NCI-H446 (cell line): ENCODE measurements around the gene SAPCD2.

Source experiments
- DNase-seq, 2 experiments: peaks; one replicate each; lab custom pipeline; 2025; lab: John Stamatoyannopoulos, UW

Gene SAPCD2

DNA sequence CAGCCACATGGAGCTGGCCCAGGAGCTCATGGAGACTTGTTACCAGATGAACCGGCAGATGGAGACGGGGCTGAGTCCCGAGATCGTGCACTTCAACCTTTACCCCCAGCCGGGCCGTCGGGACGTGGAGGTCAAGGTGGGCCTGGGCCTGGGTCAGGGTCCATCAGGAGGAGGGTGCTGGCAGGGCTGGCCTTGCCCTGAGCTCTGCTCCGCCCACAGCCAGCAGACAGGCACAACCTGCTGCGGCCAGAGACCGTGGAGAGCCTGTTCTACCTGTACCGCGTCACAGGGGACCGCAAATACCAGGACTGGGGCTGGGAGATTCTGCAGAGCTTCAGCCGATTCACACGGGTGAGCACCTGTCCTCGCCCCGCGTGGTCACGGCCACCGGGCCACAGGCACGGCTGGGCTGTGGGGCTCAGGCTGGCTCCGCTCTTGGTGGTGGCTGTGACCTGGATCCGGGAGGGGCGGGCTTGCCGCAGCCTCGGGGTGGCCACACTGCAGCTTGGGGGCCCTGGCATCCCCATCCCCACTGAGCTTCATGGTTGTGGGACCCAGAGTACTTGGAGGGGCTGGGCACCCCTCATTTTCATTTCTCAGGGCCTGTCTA, 37.1 kb upstream of the SAPCD2 start:
- no peak for DNase-seq

DNA sequence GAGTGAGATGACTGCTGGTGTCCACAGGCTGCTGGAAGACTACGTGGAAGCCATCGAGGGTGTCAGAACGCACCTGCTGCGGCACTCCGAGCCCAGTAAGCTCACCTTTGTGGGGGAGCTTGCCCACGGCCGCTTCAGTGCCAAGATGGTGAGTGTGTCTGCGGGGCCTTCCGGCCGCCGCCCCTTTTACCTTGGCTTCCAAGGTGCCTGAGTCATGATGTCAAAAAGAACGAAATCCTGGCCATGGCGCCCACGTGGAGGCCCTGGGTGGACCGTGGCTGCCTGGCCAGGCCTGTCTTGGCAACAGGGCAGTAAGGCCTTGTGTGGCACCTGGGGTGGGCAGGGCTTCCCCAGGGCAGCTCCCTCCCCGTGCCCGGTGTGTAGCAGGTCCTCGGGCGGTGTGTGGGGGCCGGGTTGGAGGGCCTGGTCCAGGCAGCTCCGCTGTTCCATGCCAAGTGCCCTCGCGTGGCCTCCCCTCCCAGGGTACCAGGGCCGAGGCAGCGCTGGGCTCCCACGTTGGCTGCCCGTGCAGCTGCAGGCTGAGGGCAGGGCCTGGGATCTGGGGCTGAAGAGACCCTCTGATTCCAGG, 36.4 kb upstream of the SAPCD2 start:
- no peak for DNase-seq

DNA sequence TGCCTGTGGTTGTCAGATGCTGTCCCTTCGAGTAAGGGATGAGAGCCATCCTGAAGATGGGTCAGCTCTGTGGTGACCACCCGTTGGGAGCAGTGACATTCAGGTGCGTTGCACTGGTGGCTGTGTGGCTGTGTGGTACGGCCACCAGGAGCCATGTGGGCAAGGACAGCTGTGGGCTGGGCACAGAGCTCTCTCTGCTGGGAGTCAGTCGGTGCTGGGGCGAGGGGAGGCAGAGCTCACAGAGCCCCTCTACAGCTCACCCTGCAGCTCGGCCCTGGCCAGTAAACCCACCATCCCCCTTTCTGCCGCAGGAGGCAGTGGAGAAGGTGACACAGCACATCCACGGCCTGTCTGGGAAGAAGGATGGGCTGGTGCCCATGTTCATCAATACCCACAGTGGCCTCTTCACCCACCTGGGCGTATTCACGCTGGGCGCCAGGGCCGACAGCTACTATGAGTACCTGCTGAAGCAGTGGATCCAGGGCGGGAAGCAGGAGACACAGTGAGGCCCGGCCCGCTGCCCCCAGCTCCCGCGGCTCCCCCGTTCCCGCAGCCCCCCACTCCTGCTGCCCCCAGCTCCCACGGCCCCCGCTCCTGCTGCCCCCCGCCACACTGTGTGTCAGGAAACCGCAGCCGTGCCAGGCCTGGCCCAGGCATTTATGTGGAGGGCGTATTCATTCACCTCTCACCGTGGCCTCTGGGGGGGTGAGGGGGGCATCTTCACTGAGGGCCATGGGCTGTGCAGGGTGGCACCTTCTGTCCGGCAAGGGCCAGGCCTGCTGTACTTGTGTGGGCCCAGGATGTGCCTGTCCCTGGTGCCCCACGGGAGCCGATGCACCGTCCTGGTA, 35.7 kb upstream of the SAPCD2 start:
- no peak for DNase-seq

DNA sequence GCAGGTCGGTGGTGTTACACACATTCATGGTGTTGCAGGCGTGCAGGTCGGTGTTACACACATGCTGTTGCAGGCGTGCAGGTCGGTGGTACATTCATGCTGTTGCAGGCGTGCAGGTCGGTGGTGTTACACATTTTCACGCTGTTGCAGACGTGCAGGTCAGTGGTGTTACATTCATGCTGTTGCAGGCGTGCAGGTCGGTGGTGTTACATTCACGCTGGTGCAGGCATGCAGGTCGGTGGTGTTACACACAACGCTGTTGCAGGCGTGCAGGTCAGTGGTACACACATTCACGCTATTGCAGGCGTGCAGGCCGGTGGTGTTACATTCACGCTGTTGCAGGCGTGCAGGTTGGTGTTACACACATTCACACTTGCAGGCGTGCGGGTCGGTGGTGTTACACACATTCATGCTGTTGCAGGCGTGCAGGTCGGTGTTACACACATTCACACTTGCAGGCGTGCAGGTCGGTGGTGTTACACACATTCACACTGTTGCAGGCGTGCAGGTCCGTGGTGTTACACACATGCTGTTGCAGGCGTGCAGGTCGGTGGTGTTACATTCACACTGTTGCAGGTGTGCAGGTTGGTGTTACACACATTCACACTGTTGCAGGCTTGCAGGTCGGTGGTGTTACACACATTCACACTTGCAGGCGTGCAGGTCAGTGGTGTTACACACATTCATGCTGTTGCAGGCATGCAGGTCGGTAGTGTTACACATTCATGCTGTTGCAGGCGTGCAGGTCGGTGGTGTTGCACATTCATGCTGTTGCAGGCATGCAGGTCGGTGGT, 33.0 kb upstream of the SAPCD2 start:
- DNase-seq = no peak

DNA sequence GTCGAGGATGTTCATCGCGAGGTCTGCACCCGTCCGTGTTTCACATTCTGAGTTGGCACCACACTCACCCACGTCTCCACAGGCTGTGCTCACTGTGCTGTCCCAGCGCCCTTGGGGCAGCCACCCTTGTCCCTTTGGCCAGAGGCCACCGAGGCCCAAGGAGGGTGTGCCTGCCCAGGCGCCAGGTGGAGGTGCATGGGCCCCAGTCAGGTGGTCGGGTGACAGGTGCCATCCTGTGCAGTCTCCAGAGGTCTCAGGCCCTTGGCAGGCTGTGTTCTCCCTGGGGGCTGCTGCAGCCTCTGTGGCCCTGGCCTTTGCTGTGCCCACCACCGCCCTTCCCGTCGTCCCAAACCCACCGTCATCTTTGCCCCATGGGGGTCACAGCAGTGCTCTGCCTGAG, 28.9 kb upstream of the SAPCD2 start:
- no peak for DNase-seq

DNA sequence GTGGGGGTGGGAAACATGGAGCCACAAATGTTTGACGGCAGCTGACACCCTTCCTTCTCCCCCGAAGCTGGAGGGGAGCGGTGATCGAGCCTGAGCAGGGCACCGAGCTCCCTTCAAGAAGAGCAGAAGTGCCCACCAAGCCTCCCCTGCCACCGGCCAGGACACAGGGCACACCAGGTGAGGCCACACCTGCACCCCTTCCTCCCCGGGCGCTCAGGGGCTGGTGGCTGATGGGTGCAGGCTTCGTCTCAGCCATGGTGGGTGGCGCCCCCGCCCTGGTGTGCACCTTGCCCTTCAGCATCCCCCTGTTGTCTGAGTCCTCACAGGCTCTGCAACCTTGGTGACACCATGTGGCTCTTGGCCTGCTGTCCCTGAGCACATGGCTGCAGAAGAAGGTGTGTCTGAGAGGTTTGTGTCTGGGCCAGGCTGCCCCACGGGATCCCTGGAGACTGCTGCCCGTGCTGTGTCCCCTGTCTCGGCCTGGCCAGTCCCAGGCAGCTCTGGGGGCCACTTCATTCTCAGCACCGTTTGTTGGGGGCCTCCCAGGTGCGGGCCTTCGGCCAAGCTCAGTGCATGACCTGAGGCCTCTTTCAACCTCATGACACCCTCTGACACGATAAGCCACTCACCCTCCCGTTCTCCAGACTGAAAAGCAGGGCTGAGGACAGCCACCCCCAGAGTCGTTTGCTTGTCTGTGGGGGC, 27.6 kb upstream of the SAPCD2 start:
- DNase-seq = no peak

DNA sequence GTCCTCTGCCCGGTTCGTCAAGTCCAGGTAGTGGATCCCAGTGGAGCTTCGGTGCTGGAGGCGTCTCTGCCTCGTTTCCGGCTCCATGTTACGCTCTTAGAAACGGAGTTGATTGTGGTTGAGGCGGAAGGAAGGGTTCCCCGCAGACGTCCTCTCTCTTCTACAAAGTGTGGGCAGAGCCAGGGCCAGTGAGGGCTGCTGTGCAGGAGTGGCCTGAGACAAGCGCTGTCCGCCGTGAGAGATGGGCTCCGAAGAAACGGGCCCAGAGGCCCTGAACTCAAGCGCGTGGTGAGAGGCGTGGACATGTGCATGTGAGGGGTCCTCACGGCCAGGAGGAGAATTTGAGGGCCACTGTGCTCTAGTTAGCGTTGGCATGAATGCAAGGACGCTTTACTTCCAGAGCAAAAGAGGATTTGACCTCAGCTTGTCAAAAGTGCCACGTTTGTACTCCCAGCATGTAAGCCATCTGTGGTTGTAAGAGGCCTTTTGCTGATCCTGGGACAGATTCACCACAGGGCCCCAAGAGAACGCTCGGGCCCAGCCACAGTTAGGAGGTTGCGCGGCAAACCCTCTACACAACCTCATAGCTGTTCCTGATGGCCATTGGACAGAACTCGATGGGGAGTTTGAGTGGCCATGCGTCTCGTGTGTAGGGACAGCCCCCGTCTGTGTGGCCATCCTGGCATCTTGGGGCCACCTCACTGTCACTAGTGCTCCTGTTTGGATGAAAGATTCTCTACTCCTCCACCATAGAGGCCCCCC, 26.6 kb upstream of the SAPCD2 start:
- DNase-seq = no peak

DNA sequence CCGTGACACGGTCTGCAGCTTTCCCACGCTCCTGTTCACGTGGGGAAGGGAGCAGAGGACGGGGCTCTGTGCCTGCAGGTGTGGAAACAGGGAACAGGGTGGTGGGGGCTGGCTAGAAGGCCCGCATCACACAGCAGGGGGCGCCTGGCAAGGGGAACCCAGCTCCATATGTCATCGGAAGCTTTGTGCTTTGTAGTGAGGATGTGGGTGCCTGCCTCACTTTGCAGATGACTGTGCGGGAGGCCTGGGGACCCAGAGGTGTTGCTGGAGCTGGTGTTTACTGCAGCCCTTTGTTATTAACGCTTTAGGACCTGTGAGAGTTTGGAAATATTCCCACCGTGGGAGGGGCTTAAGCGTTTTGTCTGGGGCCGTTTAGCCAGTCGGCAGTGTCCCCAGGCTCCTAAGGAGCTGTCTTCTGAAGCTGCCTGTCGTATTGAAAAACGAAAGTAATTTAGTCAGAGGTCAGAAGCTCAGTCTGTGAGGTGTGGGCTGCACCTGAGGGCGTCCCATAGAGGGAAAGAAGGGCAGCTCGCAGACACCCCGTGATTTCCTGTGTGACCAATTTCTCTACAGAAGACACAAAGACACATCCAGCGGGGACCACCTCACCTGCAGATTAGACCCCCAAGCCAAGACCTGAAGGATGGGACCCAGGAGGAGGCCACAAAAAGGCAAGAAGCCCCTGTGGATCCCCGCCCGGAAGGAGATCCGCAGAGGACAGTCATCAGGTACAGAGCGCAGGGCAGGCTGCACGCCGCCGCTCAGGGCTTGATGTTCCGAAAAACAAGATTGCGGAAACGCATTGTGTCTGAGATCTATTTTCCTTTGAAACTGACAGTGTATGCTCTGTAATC, 25.5 kb upstream of the SAPCD2 start:
- DNase-seq = no peak

DNA sequence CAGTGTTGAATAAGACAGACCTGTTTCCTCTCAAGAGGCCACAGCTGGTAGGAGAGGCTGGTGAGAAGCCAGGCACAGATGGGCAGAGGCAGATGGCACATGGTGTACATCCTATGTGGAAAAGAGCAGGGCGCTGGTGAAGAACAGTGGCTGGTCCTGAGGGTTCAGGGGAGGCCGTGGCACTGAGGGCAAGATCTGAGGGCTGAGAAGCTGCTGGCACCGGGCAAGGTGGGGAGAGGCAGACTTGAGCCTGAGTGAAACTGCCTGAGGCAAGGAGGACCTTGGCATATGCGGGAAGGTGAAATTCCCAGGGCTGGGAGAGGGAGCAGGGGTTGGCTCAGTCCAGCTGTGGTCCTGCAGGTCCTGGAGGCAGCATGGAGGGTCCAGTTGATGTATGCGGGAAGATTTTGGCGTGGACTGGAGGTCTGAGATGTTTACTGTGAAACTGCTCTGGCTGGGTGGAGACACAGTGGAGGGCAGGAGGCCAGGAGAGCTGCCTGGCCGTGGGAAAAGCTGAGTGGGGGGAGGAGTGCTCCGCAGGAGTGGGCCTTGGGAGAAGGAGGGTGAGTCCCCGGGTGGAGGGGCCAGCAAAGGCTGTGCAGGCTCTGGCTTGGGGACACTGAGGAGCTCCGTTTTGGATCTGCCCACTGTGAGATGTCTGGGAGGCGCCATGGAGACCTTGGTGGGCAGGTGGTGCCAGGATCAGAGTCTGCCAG, 19.0 kb upstream of the SAPCD2 start:
- DNase-seq = no peak

DNA sequence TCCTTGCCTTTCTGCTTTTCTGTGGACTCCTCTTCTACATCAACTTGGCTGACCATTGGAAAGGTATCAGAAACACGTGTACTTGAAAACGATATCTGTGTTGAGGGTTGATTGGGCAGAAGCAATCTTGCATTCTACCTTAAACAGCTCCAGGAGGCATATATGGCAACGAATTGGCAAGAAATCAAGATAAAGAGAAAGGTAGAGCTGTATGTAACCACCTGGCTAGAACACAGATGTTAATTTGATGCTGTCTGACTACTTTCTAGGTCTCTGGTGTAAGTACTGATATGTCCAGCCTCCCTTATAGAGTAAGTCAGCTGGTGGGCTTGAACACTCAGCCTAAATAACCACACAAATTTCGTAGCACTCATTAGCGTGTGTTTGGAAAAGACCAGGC, 17.8 kb upstream of the SAPCD2 start:
- no peak for DNase-seq

DNA sequence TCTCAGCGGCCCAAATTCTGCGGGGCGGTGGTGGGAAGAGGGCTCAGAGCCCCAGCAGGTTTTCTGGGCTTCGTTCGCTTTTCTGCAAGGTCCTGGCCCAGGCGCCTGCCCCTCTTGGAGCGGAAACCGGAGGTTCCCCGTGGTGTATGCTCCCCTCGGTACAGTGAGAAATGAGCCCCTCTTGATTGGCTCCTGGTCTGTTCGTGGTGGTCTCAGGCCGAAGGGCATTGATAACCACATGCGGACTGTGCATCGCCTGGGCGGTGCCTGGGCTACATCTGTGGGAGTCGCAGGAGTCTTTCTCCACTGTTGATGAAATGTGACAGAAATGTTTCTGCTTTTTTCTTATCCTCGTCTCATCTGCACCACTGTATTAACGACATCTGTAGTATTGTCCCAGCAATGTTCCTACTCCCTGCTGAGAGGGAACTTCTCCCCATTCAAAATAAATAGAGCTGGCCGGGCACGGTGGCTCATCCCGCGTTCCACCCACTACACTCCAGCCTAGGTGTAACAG, 17.1 kb upstream of the SAPCD2 start:
- DNase-seq = no peak

DNA sequence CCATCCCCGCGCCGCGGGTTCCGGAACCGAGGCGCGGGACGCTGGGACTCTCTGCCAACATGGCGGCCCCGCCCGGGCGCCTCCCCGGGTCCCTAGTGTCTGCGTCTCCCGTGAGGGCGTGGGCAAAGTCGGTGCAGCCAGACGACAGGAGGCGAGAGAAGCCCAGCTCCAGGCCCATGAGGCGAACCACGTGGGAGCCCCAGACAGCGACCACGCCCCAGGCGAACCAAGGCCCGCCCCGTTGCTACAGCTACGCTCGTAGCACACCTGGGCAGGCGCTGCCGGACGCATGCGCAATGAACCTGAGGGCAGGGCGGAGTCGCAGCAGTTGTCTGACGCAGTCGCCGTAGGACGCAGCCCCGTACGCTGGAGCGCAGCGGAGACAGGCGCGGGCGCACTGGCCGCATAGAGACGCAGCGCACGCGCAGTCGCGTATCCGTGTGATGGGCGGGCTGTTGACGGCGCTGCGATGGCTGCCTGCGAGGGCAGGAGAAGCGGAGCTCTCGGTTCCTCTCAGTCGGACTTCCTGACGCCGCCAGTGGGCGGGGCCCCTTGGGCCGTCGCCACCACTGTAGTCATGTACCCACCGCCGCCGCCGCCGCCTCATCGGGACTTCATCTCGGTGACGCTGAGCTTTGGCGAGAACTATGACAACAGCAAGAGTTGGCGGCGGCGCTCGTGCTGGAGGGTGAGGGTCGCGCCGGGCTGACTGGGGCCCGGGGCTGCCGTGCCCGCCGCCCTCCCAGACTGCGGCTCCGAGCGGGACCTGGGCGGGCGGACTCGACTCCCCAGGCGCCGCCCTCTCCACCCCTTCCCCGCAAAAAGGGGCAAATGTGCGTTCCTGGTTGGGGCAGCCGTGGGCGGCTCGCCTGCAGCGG, 16.4 kb upstream of the SAPCD2 start, which contains the start of gene MAN1B1:
Gene MAN1B1 (plus strand): TSS at position 455 of the 878 bp plus-strand sequence. CDS start 15 bp downstream, at position 470.
- peak; percentile 91 to 97 for DNase-seq

DNA sequence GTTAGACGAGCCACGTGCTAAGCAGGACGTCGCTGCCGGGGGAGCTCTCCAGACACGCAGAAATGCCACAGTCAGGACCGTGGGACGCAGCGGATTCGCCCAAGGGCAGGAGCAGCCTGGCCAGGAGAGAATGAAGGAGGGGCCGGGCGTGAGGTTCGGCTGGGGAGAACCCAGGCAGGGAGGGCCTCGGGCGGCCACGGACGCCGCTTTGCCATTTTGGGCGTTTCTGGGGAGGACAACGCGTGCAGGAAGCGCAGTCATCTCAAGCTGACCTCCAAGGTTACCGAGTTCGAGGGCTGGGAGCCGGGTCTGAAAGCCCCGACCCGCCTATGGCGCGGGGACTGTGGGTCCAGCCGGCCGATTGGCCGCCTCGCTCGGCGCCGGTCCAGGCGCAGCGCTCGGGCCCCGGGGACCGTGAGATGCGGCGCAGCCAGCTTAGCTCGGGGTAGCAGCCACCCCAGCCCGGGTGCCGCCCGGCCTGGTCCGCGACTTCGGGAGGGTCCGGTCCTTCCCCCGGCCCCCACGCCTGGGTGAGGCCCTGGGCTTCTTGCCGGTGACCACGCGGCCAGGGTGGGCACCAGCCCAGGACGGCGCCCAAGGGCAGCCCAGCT, 15.7 kb upstream of the SAPCD2 start:
- no peak for DNase-seq

DNA sequence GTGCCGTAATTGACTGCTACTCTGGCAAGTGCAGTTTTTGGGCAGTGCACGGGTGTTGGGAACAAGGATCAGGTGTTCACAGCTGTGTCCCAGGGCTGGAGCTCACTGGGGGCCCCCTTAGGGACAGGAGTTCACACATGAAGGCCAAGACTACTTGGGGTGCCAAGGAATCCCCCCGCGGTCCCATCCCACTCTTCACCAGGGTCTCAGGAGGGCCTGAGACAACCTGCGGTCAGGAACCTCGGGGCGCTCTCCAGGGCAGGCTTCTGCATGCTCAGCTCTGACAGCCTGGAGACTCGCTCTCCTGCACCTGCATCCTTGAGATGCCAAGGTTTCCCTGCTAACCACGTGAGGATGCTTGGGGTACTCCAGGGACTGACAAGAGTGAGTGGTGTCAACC, 14.2 kb upstream of the SAPCD2 start:
- DNase-seq = no peak

DNA sequence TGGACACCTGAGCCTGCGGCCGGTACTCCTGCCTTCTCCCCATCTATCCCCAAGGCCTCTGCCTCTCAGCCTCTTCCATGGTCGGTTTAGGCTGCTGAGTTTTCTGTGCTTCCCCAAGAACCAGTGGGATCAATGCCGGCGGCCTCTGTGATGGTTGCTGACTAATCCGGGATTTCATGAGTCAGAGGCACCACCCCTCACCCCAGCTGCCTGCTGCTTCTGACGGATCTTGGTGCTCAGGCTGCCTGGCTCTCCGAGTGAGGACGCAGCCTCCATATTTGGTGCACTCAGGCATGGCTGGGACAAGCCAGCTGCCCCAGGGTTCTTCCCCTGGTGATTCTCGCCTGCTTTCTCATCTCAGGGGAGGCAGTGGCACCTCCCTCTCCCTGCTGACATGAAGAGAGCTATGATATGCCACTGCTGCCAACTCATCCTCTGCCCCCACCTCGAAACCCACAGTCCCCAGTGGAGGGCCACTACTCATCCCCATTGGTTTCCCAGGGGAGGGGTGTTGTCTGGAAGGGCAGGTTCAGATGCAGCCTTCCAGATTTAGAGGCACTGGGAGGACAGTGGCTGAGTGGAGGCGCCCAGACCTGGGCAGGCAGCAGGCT, 13.1 kb upstream of the SAPCD2 start:
- DNase-seq = peak in 1 of 2 experiments; percentile 37

DNA sequence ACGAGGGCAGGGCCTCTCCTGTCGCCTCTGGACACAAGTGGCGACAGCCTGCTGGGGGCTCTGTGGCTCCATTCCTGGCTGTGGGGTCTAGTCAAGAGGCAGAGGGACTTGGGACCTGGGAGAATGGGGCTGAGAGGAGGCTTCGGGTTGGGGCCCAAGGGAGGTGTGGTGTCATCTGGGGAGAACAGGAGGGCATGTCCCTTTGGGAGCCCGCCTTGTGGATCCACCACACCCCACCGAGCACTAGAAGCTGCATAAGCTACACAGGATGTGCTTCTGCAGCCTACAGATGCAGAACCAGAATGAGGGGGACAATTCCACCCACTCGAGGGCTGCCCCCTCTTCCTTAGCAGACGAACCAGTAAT, 12.6 kb upstream of the SAPCD2 start:
- DNase-seq = no peak

DNA sequence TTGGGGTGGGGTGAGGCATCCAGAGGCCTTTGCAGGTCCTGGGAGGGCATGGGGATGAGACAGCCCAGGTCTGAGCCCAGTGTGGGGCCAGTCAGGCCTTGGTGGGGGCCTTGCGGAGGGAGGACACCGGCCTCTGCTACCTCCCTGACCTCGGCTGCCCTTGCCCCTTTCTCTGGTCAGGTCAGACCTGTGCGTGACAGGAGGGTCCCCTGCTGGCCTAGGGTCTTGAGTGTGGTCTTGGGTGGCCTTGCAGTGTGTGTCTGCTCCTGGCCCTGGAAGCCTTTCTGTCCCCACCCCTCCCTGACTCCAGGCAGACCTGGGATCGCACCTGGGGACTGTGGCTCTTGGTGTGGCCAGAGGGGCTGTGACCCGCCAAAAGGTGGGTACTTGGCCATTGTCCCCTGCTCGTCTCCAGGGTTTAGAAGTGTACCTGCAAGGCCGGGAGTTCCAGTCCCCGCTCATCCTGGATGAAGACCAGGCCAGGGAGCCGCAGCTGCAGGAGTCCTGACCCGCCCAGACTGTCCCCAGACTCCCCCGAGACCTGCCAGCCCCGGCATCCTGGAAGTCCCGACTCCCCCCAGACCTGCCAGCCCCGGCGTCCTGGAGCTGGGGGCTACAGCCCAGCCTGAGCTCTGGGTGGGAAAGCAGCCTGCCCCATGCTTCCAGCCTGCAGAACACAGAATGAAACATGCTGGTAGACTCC, 12.0 kb upstream of the SAPCD2 start:
- DNase-seq = no peak
